GM19452 (cell line): Measurements from ENCODE around the gene OMP.

Experiments used
- ATAC-seq: cut with Tn5 transposase; IDR thresholded peaks from one replicate; pipeline ENCODE4 v1.9.1; 2021; ENCODE audit not compliant: unreplicated experiment

The OMP gene

GRCh38 chr11:77121876-77122575 is 19.4 kb downstream of the OMP start:
- ATAC-seq = no peak

GRCh38 chr11:77122576-77123212 is 20.1 kb downstream of the OMP start:
- no peak for ATAC-seq

GRCh38 chr11:77123591-77123990 is 21.0 kb downstream of the OMP start:
- no peak for ATAC-seq

GRCh38 chr11:77124041-77124440 is 21.4 kb downstream of the OMP start:
- ATAC-seq = no peak

- ATAC-seq = no peak
Measured at GRCh38 chr11:77124488-77124887, 21.8 kb downstream of the OMP start.

- ATAC-seq = no peak
Measured at GRCh38 chr11:77125191-77125590, 22.6 kb downstream of the OMP start.

- ATAC-seq = no peak
Measured at GRCh38 chr11:77125695-77126094, 23.1 kb downstream of the OMP start.

GRCh38 chr11:77126156-77126775 is 23.6 kb downstream of the OMP start:
- no peak for ATAC-seq

- ATAC-seq = no peak
Measured at GRCh38 chr11:77126861-77127234, 24.2 kb downstream of the OMP start.

GRCh38 chr11:77127235-77127911 is 24.7 kb downstream of the OMP start:
- no peak for ATAC-seq

GRCh38 chr11:77127920-77128691 is 25.5 kb downstream of the OMP start, which contains the start of gene MYO7A:
TSS of gene MYO7A (plus strand) at chr11:77128246. CDS start at chr11:77130635, 2,389 bp downstream.
- ATAC-seq = no peak

GRCh38 chr11:77129069-77129841 is 26.6 kb downstream of the OMP start:
- no peak for ATAC-seq

GRCh38 chr11:77129842-77130756 is 27.5 kb downstream of the OMP start:
- no peak for ATAC-seq

GRCh38 chr11:77130763-77131513 is 28.3 kb downstream of the OMP start:
- ATAC-seq = no peak

GRCh38 chr11:77131560-77131959 is 28.9 kb downstream of the OMP start:
- ATAC-seq = no peak

GRCh38 chr11:77135069-77135468 is 32.4 kb downstream of the OMP start:
- no peak for ATAC-seq

- ATAC-seq = no peak
Measured at GRCh38 chr11:77136074-77136473, 33.4 kb downstream of the OMP start.

GRCh38 chr11:77136784-77137420 is 34.3 kb downstream of the OMP start:
- no peak for ATAC-seq
